ENCODE results near the gene NPR3.

- TF ChIP-seq, protein P1, sequence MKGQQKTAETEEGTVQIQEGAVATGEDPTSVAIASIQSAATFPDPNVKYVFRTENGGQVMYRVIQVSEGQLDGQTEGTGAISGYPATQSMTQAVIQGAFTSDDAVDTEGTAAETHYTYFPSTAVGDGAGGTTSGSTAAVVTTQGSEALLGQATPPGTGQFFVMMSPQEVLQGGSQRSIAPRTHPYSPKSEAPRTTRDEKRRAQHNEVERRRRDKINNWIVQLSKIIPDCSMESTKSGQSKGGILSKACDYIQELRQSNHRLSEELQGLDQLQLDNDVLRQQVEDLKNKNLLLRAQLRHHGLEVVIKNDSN (IDR thresholded peaks at IDR 0.05; ENCODE audit: borderline replicate concordance, low read depth): no peak
- TF ChIP-seq NRF1 (IDR thresholded peaks at IDR 0.05; ENCODE audit: low read depth, low read length) (no peak), ZBTB33 (IDR thresholded peaks at IDR 0.05; ENCODE audit: borderline replicate concordance, low read depth) (no peak), RAD21 (IDR thresholded peaks at IDR 0.05; ENCODE audit: low read length) (no peak), EP300 (IDR thresholded peaks at IDR 0.05; ENCODE audit: borderline replicate concordance in 1 of 2, low read depth in 1 of 2, low read length in 1 of 2) (no peak), POLR2AphosphoS5 (IDR thresholded peaks at IDR 0.05; ENCODE audit: low read depth, low read length) (no peak)
- TF ChIP-seq, protein P2, sequence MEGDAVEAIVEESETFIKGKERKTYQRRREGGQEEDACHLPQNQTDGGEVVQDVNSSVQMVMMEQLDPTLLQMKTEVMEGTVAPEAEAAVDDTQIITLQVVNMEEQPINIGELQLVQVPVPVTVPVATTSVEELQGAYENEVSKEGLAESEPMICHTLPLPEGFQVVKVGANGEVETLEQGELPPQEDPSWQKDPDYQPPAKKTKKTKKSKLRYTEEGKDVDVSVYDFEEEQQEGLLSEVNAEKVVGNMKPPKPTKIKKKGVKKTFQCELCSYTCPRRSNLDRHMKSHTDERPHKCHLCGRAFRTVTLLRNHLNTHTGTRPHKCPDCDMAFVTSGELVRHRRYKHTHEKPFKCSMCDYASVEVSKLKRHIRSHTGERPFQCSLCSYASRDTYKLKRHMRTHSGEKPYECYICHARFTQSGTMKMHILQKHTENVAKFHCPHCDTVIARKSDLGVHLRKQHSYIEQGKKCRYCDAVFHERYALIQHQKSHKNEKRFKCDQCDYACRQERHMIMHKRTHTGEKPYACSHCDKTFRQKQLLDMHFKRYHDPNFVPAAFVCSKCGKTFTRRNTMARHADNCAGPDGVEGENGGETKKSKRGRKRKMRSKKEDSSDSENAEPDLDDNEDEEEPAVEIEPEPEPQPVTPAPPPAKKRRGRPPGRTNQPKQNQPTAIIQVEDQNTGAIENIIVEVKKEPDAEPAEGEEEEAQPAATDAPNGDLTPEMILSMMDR (IDR thresholded peaks at IDR 0.05): no peak
Observed at GRCh38 chr5:32836176-32836575, 125.1 kb downstream of the NPR3 start.
